A673 (cell line): Measurements from ENCODE around the gene SPON2. TPM values are rescaled to one million over a fixed set of nuclear protein-coding genes. Genes with fewer than 3 reads are reported as not detected.

Source experiments
- BruUV-seq: library from RNA; stranded (reverse); fragments of 400-500 nt; replicated peaks from 2 replicates; lab custom pipeline; 2021; lab: Mats Ljungman, UMichigan
- CTCF ChIA-PET: fragments of 300-600 bp; sonication (Branson Sonifier 250); formaldehyde crosslinking; loops from one replicate; lab custom pipeline; 2022; ENCODE audit warnings: antibody characterized with exemption; lab: Charles Lee
- POLR2A ChIA-PET: fragments of 300-600 bp; sonication (Branson Sonifier 250); formaldehyde crosslinking; loops from one replicate; lab custom pipeline; 2022; ENCODE audit warnings: antibody characterized with exemption; ENCODE audit not compliant: low non-redundant PET; lab: Charles Lee
- DNase-seq: peaks from one replicate; pipeline ENCODE4 v3.0.0-alpha.2; 2015; ENCODE audit warnings: low spot score
- H3K27ac ChIP-seq: fragments of 200-600 bp; sonication (generic); 2 replicates; pipeline ENCODE4 v1.5.1; 2016; ENCODE audit warnings: mixed run types, low read depth, mild to moderate bottlenecking, mixed read lengths, antibody characterized with exemption, low read length; ENCODE audit not compliant: poor library complexity, severe bottlenecking
- H3K27me3 ChIP-seq: fragments of 200-600 bp; sonication (generic); replicated peaks from 2 replicates; pipeline ENCODE4 v1.6.1; 2017; ENCODE audit warnings: mixed run types, low read depth, mild to moderate bottlenecking, mixed read lengths, antibody characterized with exemption, low read length; ENCODE audit not compliant: insufficient read depth, poor library complexity
- H3K36me3 ChIP-seq: fragments of 200-600 bp; sonication (generic); 2 replicates; pipeline ENCODE4 v1.6.1; 2016; ENCODE audit warnings: mixed run types, mild to moderate bottlenecking, mixed read lengths, antibody characterized with exemption, low read length; ENCODE audit not compliant: insufficient read depth, poor library complexity, severe bottlenecking
- H3K4me1 ChIP-seq: fragments of 200-600 bp; sonication (generic); 2 replicates; pipeline ENCODE4 v1.6.1; 2017; ENCODE audit warnings: mixed run types, mild to moderate bottlenecking, mixed read lengths, antibody characterized with exemption, low read length; ENCODE audit not compliant: insufficient read depth, poor library complexity, severe bottlenecking
- H3K4me3 ChIP-seq: fragments of 200-600 bp; sonication (generic); 2 replicates; pipeline ENCODE4 v1.5.1; 2016; ENCODE audit warnings: low read depth, mixed run types, mild to moderate bottlenecking, mixed read lengths, low read length; ENCODE audit not compliant: poor library complexity, severe bottlenecking
- H3K9me3 ChIP-seq: fragments of 200-600 bp; sonication (generic); 2 replicates; pipeline ENCODE4 v1.6.1; 2016; ENCODE audit warnings: mixed run types, low read depth, mild to moderate bottlenecking, mixed read lengths, antibody characterized with exemption, low read length; ENCODE audit not compliant: poor library complexity, severe bottlenecking
- CTCF ChIP-seq: fragments of 300-800, 200-600 bp; sonication (generic); conservative IDR thresholded peaks from 2 replicates; pipeline ENCODE4 v1.5.1; 2017; ENCODE audit warnings: low read depth, mild to moderate bottlenecking, antibody characterized with exemption, low read length, moderate library complexity, mixed read lengths
- EZH2 ChIP-seq: fragments of 200-600 bp; sonication (generic); IDR thresholded peaks from 2 replicates; pipeline ENCODE4 v1.6.1; 2017; ENCODE audit warnings: borderline replicate concordance, low read depth, mild to moderate bottlenecking, mixed read lengths, antibody characterized with exemption, low read length; ENCODE audit not compliant: poor library complexity, severe bottlenecking
- intact Hi-C: fragments of 100-400 bp; cut with micrococcal nuclease; formaldehyde crosslinking; loops from one replicate; pipeline ENCODE4 v1.10.0; 2022; ENCODE audit not compliant: unreplicated experiment
- total RNA-seq: library from RNA; stranded (reverse); gene quantifications from 2 replicates; pipeline ENCODE4 v1.2.3, GENCODE V29; 2021

The SPON2 gene
- total RNA-seq, 1 experiment from 2014 or later, result 2.3 TPM

DNA sequence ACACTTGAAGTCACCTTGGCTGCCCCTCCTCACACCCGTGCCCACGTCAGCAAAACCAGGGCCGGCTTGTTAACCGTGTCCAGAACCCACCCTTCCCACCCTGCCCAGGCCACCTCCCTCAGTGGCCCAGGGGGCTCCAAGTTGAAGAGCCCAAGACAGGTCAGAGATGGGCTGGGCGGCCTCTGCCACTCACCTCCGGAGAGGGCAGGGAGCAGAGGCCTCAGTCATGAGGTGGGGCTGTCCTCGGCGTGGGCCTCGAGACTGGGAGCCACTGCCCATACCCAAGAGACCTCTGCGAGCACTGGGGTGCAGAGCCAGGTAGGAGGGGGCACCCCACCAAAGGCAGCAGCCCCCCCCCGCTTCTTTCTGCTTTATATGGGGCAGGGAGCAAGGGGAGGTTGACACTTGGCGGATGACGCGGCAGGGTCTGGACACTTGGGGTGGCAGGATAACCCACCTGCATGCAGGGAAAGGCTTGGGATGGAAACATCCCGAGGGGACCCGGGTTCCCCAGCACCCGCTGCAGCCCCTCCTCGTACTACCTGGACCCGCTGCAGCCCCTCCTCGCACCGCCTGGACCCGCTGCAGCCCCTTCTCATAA lies 38.0 kb upstream of the SPON2 start:
- intact Hi-C loops, result no loop called here
- TF ChIP-seq EZH2 (no peak), CTCF (no peak)
- Histone ChIP-seq H3K27me3 (no peaks in the 10 kb centered on the region), H3K4me3 (no peak overlapping the region), H3K4me1 (no peaks in the 10 kb centered on the region), H3K36me3 (peaks cover 40% of the 10 kb centered on the region), H3K27ac (no peak overlapping the region), H3K9me3 (no peaks in the 10 kb centered on the region)
- no TSS peak for BruUV-seq
- CTCF ChIA-PET, result no interaction called here
- no peak for DNase-seq
- POLR2A ChIA-PET, result no interaction called here

DNA sequence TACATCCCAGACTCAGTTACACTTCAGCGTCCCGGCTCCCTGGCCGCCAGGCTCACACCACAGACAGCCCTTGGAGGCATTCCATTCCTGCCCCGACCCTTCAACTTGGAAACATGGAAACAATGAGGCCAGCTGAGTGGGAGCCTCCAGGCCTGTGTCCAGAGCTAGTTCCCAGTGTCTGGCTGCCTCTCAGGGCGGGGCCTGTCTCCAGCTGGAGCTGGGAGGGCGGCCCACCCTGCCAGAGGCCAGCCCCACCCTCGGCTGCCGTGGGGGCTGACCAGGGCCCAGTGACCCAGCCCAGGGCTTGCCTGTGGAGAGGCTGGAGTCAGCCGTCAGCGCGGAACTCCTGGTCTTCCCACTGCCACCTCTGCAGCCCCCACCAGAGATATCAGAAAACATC lies 37.4 kb upstream of the SPON2 start:
- ChIA-PET CTCF (no interaction called here), POLR2A (no interaction called here)
- DNase-seq, result no peak
- no peaks in the 10 kb centered on the region for H3K9me3 ChIP-seq
- H3K4me1 ChIP-seq, result no peaks in the 10 kb centered on the region
- no peak overlapping the region for H3K27ac ChIP-seq
- H3K4me3 ChIP-seq, result no peak overlapping the region
- TF ChIP-seq EZH2 (no peak), CTCF (no peak)
- H3K27me3 ChIP-seq, result no peaks in the 10 kb centered on the region
- H3K36me3 ChIP-seq, result peaks cover 35% of the 10 kb centered on the region
- intact Hi-C loops, result no loop called here
- BruUV-seq, result no TSS peak

DNA sequence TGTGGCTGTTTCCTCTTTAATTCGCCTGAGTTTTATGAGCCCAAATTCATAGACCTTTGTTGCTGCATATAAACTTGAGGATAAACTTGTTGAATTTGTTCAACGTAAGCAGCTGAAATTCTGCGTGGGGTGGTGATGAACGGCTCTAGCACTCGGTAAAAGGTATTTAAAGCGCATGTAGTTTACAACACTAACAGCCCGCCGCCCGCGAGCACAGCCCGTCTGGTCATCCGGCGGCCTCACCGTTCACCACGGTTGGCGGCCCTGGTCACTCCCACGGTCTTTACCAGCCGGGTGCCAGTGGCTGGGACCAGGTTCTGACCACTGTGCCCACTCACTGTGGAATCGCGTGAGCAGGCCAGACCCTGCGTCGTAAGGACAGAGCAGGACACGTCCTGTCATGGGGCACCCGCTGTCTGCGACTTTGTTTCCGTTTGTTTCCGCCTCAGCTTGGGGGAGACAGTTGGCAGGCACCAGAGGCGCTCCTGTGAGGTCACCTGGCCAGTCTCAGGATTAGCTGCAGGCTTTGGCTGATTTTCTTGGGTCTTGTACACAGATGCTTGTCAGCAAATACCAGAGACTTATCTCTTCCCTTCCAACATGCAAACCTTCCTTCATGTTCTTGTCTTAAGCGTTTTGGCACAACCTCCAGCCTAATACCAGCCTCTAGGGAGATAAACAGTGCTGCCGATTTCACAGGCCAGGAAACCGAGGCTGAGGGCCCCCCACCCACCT lies 36.8 kb upstream of the SPON2 start:
- Histone ChIP-seq H3K36me3 (peaks cover 29% of the 10 kb centered on the region), H3K4me3 (no peak overlapping the region), H3K9me3 (no peaks in the 10 kb centered on the region), H3K27me3 (no peaks in the 10 kb centered on the region), H3K4me1 (no peaks in the 10 kb centered on the region), H3K27ac (no peak overlapping the region)
- no TSS peak for BruUV-seq
- CTCF ChIA-PET, result no interaction called here
- POLR2A ChIA-PET, result no interaction called here
- TF ChIP-seq EZH2 (no peak), CTCF (no peak)
- DNase-seq, result no peak
- intact Hi-C loops, result no loop called here
